A549 (cell line): ENCODE results near the gene OR2T2. TPM values are rescaled to one million over a fixed set of nuclear protein-coding genes. Genes with fewer than 3 reads are reported as not detected.

ENCODE experiments used
- ATAC-seq, 2 experiments: fragments of 200-7000 bp in 1 of 2; fragments of >200 bp in 1 of 2; cut with Nextera tagmentation in 1 of 2; cut with Tn5 transposase in 1 of 2; 3 replicates each; pipeline versions ENCODE4 v1.8.0 to v1.9.1; 2018 to 2020; ENCODE audit warnings: mild to moderate bottlenecking in 1 of 2, moderate library complexity in 1 of 2
- CTCF ChIA-PET: fragments of 300-600 bp; sonication (Branson Sonifier 250); formaldehyde crosslinking; extraction: SDS; loops from one replicate; lab custom pipeline; 2021; ENCODE audit warnings: antibody characterized with exemption, inconsistent platforms; lab: Yijun Ruan, JAX
- POLR2A ChIA-PET: fragments of 350-600 bp; formaldehyde crosslinking; extraction: SDS; loops from one replicate; lab custom pipeline; 2021; ENCODE audit warnings: antibody characterized with exemption, inconsistent platforms; lab: Yijun Ruan, JAX
- DNase-seq, 2 experiments: peaks; one replicate each; pipeline versions ENCODE4 v3.0.0 to v3.0.0-alpha.2; 2011 to 2016; ENCODE audit warnings: low read depth in 1 of 2, low spot score in 1 of 2
- FAIRE-seq: peaks from 2 replicates; lab custom pipeline; 2011; peaks lifted over from hg19 to GRCh38; lab: Jason Lieb, UNC
- H3K27ac ChIP-seq, 2 experiments: fragments of >200 bp; sonication (Bioruptor Twin); formaldehyde crosslinking; 3 replicates each; pipeline ENCODE4 v1.5.1; 2016 to 2017
- H3K4me1 ChIP-seq: fragments of >200 bp; sonication (Bioruptor Twin); formaldehyde crosslinking; 3 replicates; pipeline ENCODE4 v1.6.1; 2016
- H3K4me2 ChIP-seq: fragments of >200 bp; sonication (Bioruptor Twin); formaldehyde crosslinking; 3 replicates; pipeline ENCODE4 v1.6.1; 2016
- H3K4me3 ChIP-seq: fragments of >200 bp; sonication (Bioruptor Twin); formaldehyde crosslinking; 3 replicates; pipeline ENCODE4 v1.5.1; 2016
- H3K9me3 ChIP-seq: fragments of >200 bp; sonication (Bioruptor Twin); formaldehyde crosslinking; 3 replicates; pipeline ENCODE4 v1.6.1; 2016
- CEBPB ChIP-seq, 2 experiments: fragments of >200 bp in 1 of 2; sonication (Bioruptor Twin) in 1 of 2; formaldehyde crosslinking in 1 of 2; IDR thresholded peaks; 2 replicates each; pipeline ENCODE4 v1.6.1; 2012 to 2016
- CHD2 ChIP-seq: fragments of 150-350 bp; IDR thresholded peaks from 2 replicates; pipeline ENCODE4 v1.6.1; 2014; ENCODE audit warnings: low read length; ENCODE audit not compliant: partially characterized antibody
- EHF ChIP-seq: fragments of 250-450 bp; sonication (Bioruptor Pico); IDR thresholded peaks from 2 replicates; pipeline ENCODE4 v1.5.0; 2020; ENCODE audit warnings: mild to moderate bottlenecking
- FOSB ChIP-seq: fragments of 250-450 bp; sonication (Bioruptor Pico); IDR thresholded peaks from 2 replicates; pipeline ENCODE4 v1.5.0; 2020; ENCODE audit warnings: mild to moderate bottlenecking, moderate library complexity
- FOXS1 ChIP-seq: fragments of 250-450 bp; sonication (Bioruptor Pico); IDR thresholded peaks from 2 replicates; pipeline ENCODE4 v1.5.0; 2020; ENCODE audit warnings: mild to moderate bottlenecking, moderate library complexity
- GATA3 ChIP-seq: IDR thresholded peaks from 2 replicates; pipeline ENCODE4 v1.6.1; 2012; ENCODE audit warnings: borderline replicate concordance
- HOXB5 ChIP-seq: fragments of 250-450 bp; sonication (Bioruptor Pico); IDR thresholded peaks from 2 replicates; pipeline ENCODE4 v1.5.0; 2020; ENCODE audit warnings: mild to moderate bottlenecking, moderate library complexity
- JUN ChIP-seq, 2 experiments: fragments of >200 bp; sonication (Bioruptor Twin); formaldehyde crosslinking; IDR thresholded peaks; 2 replicates in 1 of 2; 3 replicates in 1 of 2; pipeline ENCODE4 v1.6.1; 2016 to 2017
- MYC ChIP-seq: IDR thresholded peaks from 2 replicates; pipeline ENCODE4 v1.6.1; 2012; ENCODE audit warnings: mild to moderate bottlenecking, inconsistent platforms, low read length, improper control_type of control experiment, borderline replicate concordance
- RCOR1 ChIP-seq: fragments of 150-350 bp; IDR thresholded peaks from 2 replicates; pipeline ENCODE4 v1.6.1; 2014; ENCODE audit warnings: antibody characterized with exemption, low read length, low read depth
- SMC3 ChIP-seq: fragments of >200 bp; sonication (Bioruptor Twin); formaldehyde crosslinking; IDR thresholded peaks from 3 replicates; pipeline ENCODE4 v1.6.1; 2018; ENCODE audit warnings: inconsistent platforms
- TP53 ChIP-seq: fragments of 250-450 bp; sonication (Bioruptor Pico); IDR thresholded peaks from 2 replicates; pipeline ENCODE4 v1.5.0; 2021; ENCODE audit warnings: mild to moderate bottlenecking, moderate library complexity
- ZFP36 ChIP-seq: fragments of 450-650 bp; IDR thresholded peaks from 2 replicates; pipeline ENCODE4 v1.6.1; 2014; ENCODE audit warnings: borderline replicate concordance; ENCODE audit not compliant: partially characterized antibody
- WGBS: methylation state at CpG from one replicate; pipeline ENCODE4 v1.1.6; 2017; ENCODE audit errors: missing lambda C conversion rate; 5-methylcytosine and 5-hydroxymethylcytosine counted together
- polyA plus RNA-seq, 4 experiments: library from polyadenylated mRNA; depleted of rRNA in 3 of 4; stranded (reverse); fragments of >200 nt; fragmentation: RNase III in 1 of 4; extraction: RNeasy Plus Mini Kit Qiagen cat#74134 plus additional on column Dnase treatment in 1 of 4; gene quantifications; 2 replicates in 3 of 4; 3 replicates in 1 of 4; pipeline ENCODE4 v1.2.3, GENCODE V29; 2011 to 2017
- TF ChIP-seq, protein P1 (sequence below): fragments of >200 bp; sonication (Bioruptor Twin); formaldehyde crosslinking; IDR thresholded peaks from 3 replicates; pipeline ENCODE4 v1.5.1; 2016
- TF ChIP-seq, protein P2 (sequence below): IDR thresholded peaks from 2 replicates; pipeline ENCODE4 v1.6.1; 2012
- TF ChIP-seq, protein P3 (sequence below): fragments of >200 bp; sonication (Bioruptor Twin); formaldehyde crosslinking; IDR thresholded peaks from 3 replicates; pipeline ENCODE4 v1.6.1; 2016
- TF ChIP-seq, protein P4 (sequence below): fragments of >200 bp; sonication (Bioruptor Twin); formaldehyde crosslinking; IDR thresholded peaks from 2 replicates; pipeline ENCODE4 v1.6.1; 2016
- TF ChIP-seq, protein P5 (sequence below): fragments of 200-600 bp; sonication (generic); IDR thresholded peaks from 2 replicates; pipeline ENCODE4 v1.6.1; 2016; ENCODE audit warnings: antibody characterized with exemption, mild to moderate bottlenecking, moderate library complexity

Gene OR2T2
- polyA plus RNA-seq, 2 of the 4 experiments (the other 2 are of a cell fraction) = not detected

DNA sequence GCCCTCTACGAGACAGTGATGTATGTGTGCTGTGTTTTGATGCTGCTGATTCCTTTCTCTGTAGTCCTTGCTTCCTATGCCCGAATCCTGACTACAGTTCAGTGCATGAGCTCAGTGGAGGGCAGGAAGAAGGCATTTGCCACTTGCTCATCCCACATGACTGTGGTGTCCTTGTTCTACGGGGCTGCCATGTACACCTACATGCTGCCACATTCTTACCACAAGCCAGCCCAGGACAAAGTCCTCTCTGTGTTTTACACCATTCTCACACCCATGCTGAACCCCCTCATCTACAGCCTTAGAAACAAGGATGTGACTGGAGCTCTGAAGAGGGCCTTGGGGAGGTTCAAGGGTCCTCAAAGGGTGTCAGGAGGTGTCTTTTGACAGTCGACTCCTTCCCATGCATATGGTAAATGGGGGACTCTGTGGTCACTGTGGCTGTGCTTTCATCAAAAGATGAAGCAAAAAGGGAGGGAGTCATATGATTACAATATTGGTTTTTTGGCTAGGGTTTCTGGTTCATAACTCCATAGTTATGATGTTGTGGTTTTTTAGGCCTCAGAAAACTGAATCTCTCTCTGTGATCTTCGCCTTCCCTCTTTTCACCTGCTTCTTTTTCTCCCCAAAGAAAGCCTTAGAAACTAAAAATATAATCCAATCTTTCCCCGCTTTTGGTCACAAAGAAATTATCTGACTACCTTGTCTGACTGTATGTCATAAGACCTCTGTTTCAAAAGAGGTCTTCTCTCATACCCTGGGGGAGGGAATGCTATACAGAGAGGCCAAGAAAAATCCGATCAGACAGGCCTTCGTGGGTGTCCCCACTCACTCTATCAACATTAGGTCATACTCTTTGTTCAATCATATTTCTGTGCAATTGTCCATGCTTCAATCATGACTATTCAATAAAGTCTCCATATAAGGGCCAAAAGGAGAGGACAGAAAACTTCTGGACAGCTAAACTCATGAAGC, 38.4 kb upstream of the OR2T2 start:
- POLR2A ChIA-PET = no interaction called here
- 2% methylated on average over 8 of the region's 8 CpGs for WGBS
- CTCF ChIA-PET = no interaction called here
- no peak for FAIRE-seq
- Histone ChIP-seq H3K9me3 (peaks cover 10% of the 10 kb centered on the region; the same call in 2 of the 3 replicates), H3K4me2 (no peak overlapping the region), H3K27ac (no peak overlapping the region), H3K4me3 (no peak overlapping the region), H3K4me1 (no peaks in the 10 kb centered on the region)
- TF ChIP-seq RCOR1 (no peak), CEBPB (IDR thresholded peaks at IDR 0.05) (no peak), EHF (CRISPR knock-in tag) (no peak), FOXS1 (CRISPR knock-in tag) (no peak), JUN (IDR thresholded peaks at IDR 0.05) (no peak), GATA3 (no peak), ZFP36 (no peak), FOSB (CRISPR knock-in tag) (no peak), TP53 (CRISPR knock-in tag) (no peak), SMC3 (no peak), MYC (no peak), CHD2 (no peak), HOXB5 (no peak)
- TF ChIP-seq, protein P1, sequence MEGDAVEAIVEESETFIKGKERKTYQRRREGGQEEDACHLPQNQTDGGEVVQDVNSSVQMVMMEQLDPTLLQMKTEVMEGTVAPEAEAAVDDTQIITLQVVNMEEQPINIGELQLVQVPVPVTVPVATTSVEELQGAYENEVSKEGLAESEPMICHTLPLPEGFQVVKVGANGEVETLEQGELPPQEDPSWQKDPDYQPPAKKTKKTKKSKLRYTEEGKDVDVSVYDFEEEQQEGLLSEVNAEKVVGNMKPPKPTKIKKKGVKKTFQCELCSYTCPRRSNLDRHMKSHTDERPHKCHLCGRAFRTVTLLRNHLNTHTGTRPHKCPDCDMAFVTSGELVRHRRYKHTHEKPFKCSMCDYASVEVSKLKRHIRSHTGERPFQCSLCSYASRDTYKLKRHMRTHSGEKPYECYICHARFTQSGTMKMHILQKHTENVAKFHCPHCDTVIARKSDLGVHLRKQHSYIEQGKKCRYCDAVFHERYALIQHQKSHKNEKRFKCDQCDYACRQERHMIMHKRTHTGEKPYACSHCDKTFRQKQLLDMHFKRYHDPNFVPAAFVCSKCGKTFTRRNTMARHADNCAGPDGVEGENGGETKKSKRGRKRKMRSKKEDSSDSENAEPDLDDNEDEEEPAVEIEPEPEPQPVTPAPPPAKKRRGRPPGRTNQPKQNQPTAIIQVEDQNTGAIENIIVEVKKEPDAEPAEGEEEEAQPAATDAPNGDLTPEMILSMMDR = no peak
- TF ChIP-seq, protein P2, sequence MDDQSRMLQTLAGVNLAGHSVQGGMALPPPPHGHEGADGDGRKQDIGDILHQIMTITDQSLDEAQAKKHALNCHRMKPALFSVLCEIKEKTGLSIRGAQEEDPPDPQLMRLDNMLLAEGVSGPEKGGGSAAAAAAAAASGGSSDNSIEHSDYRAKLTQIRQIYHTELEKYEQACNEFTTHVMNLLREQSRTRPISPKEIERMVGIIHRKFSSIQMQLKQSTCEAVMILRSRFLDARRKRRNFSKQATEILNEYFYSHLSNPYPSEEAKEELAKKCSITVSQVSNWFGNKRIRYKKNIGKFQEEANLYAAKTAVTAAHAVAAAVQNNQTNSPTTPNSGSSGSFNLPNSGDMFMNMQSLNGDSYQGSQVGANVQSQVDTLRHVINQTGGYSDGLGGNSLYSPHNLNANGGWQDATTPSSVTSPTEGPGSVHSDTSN = no peak
- TF ChIP-seq, protein P3, sequence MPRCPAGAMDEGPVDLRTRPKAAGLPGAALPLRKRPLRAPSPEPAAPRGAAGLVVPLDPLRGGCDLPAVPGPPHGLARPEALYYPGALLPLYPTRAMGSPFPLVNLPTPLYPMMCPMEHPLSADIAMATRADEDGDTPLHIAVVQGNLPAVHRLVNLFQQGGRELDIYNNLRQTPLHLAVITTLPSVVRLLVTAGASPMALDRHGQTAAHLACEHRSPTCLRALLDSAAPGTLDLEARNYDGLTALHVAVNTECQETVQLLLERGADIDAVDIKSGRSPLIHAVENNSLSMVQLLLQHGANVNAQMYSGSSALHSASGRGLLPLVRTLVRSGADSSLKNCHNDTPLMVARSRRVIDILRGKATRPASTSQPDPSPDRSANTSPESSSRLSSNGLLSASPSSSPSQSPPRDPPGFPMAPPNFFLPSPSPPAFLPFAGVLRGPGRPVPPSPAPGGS = no peak
- TF ChIP-seq, protein P4, sequence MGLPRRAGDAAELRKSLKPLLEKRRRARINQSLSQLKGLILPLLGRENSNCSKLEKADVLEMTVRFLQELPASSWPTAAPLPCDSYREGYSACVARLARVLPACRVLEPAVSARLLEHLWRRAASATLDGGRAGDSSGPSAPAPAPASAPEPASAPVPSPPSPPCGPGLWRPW = no peak
- TF ChIP-seq, protein P5, sequence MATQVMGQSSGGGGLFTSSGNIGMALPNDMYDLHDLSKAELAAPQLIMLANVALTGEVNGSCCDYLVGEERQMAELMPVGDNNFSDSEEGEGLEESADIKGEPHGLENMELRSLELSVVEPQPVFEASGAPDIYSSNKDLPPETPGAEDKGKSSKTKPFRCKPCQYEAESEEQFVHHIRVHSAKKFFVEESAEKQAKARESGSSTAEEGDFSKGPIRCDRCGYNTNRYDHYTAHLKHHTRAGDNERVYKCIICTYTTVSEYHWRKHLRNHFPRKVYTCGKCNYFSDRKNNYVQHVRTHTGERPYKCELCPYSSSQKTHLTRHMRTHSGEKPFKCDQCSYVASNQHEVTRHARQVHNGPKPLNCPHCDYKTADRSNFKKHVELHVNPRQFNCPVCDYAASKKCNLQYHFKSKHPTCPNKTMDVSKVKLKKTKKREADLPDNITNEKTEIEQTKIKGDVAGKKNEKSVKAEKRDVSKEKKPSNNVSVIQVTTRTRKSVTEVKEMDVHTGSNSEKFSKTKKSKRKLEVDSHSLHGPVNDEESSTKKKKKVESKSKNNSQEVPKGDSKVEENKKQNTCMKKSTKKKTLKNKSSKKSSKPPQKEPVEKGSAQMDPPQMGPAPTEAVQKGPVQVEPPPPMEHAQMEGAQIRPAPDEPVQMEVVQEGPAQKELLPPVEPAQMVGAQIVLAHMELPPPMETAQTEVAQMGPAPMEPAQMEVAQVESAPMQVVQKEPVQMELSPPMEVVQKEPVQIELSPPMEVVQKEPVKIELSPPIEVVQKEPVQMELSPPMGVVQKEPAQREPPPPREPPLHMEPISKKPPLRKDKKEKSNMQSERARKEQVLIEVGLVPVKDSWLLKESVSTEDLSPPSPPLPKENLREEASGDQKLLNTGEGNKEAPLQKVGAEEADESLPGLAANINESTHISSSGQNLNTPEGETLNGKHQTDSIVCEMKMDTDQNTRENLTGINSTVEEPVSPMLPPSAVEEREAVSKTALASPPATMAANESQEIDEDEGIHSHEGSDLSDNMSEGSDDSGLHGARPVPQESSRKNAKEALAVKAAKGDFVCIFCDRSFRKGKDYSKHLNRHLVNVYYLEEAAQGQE = no peak
- DNase-seq = no peak
- no peak for ATAC-seq
